Hematopoietic multipotent progenitor cell treated with erythropoietin and hydrocortisone succinate and interleukin-3 and kit ligand, for 4 days (in vitro differentiated cells): Measurements from ENCODE around the gene PTPRU.

Source experiments
- DNase-seq: peaks from one replicate; pipeline ENCODE4 v3.0.0-alpha.2; 2015

Gene PTPRU

DNA sequence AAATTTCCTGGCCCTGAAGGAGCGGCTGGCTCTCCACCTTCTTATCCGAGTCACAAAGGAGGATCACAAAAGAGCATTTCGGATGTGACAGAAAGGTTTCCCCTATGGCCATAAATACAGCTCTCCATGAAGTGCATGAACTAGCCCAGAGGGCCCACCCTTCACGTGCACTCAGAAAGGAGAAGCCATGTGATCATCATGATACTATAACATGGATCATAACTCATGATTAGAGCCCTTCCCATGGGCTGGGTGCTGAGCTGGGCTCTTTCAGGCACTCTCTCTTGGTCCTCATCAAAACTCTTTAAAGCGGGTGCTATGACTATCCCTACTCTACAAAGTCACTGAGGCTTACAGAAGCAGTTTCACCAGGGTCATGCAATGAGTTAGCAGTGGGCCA, 135.0 kb downstream of the PTPRU start:
- no peak for DNase-seq

DNA sequence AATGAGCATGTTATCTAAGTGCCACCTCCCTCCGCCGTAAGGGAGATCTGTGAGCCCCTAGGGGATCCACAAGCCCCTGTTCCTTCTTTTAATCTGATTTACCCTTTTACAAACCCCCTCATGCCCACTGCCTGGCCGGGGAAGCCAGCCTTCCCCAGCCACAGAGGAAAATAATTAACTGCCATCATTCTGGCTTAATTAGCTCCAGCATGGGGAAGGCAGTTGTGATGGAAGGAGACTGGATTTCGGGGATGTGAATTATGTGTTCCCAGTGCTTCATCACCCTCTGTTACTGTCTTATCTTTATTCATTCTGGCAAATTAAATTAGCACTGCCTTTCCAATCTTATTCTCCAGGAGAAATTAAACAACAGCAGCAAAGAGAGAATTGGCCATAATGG, 135.8 kb downstream of the PTPRU start:
- DNase-seq = no peak
